Measurements from ENCODE around the gene AMZ2.
"Not testable (repeated sequence)": the region's sequence is repeated elsewhere in the genome, so short reads cannot be mapped to it uniquely, and the experiment has no call there.

The AMZ2 gene

DNA sequence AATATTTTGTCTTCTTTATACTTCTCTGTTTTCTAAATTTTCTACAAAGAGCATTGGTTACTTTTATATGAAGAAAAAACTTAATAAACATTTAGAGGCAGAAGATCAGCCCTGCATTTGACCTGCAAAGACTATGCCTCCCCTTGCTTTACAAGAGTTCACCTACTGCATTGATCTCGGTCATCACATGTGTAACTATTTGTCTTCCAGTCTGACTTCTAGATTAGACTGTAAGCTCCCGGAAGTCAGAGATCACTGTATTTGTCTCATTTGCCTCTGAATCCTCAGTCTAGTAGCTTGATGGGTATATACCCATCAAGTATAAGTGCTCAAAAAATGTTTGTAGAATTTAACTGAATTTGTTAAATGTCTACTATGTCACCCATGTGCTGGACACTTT is 27.7 kb upstream of the AMZ2 start:
- DNase-seq (ENCODE audit: low spot score): not testable (repeated sequence)

DNA sequence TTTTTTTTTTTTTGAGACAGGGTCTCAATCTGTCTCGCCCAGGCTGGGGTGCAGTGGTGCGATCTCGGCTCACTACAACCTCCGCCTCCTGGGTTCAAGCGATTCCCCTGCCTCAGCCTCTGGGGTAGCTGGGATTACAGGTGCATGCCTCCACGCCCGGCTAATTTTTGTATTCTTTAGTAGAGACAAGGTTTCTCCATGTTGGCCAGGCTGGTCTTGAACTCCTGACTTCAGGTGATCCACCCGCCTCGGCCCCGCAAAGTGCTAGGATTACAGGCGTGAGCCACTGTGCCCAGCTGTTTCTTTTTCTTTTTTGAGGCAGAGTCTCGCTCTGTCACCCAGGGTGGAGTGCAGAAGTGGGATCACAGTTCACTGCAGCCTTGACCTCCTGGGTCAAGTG is 27.1 kb upstream of the AMZ2 start:
- not testable (repeated sequence) for DNase-seq (ENCODE audit: low spot score)

DNA sequence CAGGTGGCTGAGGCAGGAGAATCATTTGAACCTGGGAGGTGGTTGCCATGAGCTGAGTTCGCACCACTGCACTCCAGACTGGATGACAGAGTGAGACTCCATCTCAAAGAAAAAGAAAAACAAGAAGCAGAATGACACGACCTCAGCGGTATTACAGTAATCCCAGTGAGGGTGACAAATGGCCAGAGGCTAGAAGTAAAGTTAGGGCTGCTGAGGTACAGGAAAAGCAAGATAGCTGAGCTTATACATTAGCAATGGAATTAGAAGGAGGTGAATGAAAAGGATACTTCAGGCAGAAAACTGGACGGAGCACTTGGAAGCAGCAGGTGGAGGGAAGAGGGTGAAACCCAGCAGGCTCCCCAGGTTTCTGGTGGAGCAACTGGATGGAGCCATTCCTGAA is 26.1 kb upstream of the AMZ2 start:
- no peak for DNase-seq (ENCODE audit: low spot score)

DNA sequence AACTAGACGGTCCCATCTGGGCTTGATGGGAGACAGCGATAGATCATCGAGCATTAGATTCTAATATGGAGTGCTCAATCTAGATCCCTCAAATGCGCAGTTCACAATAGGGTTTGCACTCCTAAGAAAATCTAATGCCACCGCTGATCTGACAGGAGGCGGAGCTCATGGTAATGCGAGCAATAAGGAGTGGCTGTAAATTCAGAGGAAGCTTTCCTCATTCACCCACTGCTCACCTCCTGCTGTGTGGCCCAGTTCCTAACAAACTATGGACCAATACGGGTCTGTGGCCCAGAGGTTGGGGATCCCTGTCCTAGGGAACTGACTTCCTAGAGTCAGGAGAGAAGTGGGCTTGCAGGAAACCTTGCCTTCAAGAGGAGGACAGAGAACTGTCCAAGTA is 25.2 kb upstream of the AMZ2 start:
- DNase-seq (ENCODE audit: low spot score): no peak

DNA sequence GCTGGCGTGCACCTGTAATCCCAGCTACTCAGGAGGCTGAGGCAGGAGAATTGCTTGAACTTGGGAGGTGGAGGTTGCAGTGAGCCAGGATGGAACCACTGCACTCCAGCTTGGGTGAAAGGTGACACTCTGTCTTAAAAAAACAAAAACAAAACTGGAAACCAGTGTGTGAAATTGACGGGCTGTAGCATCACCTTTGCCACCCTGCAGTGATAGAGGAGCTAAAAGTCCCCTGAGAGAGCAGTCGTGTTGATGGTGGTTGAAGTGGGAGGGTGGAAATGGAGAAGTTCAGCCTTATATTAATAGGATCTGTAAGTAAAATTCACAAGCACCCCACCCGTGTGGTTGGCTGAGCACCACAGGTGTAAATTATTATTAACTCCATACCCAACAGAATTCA is 22.8 kb upstream of the AMZ2 start:
- not testable (repeated sequence) for DNase-seq (ENCODE audit: low spot score)

DNA sequence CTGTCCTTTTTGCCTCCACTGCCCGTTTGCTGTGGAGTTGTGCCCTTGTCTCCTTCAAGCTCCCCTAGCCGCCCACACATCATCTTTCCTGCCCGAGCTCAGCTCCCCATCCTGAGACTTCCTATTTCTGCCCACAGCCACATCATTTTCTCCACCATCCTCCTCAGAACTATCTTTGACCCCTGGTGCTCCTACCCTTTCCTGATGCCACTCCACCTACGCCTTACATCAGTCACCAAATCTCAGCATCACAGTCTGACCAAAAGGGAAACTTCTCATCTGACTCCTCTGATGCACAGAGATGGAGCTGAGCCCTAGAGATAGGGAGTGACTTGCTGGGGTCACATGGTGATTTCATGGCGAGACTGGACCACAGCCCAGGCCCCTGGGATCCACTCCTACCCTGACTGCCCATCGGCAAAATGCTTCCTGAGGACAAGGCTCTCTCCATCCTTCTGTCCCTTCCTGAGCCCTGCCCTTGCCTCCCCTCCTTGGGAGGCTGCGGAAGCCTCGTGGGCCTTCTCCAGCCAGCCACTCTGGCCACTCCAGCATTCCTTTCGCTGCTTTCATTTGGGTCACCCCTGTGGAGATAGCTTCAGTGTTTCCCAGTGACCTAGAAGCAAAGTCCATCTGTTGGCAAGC is 19.7 kb upstream of the AMZ2 start:
- not testable (repeated sequence) for DNase-seq (ENCODE audit: low spot score)

DNA sequence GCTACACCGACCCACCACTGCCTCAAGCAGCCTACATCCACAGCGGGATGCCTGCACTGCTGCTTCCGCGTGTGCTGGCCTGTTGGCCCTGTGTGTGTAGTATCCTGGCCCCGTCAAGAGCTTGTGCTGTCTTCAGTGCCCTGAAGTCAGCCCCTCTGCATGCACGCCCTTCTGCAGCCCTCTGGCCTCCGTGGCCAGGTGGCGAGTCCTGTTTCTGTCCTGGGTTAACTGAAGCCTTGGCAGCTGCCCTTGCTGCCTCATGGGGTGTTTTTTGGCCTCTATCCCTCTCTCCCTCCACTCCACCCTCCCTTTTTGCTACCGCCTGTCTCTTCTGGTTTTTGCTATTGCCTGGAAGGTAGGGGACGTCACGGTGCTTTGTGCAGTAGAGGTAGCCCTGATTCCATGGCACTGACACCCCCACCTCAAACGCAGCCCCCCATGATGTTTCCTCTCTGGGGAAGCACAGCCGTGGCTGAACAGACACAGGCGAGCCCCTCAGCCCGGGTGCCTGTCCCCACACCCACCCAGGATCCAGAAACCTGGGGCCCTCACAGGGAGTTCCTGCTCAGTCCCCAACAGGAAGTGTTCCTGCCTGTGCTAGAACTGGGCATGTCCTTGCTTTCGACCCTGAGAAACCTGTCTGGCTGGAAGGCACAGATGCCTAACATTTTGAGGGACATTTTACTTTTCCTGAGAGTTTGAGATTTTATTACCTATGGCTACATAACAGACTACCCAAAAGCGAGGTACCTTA is 18.8 kb upstream of the AMZ2 start:
- no peak for DNase-seq (ENCODE audit: low spot score)

DNA sequence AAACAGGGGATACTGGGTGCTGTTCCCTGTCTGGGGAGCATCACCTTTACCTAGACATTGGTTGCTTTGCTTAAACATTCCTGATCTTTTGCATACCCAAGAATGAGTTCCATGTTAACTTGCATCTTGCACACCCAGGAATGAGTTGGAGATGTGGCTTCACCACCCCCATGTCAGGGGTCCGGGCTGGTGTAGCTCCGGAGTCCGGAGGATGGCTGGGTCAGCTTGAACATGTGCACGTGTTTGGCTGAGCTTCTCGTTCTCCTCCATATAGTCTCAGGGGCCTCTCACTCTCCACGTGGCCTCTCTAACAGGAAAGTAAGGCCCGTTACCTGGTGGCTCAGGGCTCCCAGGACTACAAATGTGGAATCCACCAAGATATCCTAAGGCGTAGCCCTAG is 18.2 kb upstream of the AMZ2 start:
- DNase-seq (ENCODE audit: low spot score): no peak

DNA sequence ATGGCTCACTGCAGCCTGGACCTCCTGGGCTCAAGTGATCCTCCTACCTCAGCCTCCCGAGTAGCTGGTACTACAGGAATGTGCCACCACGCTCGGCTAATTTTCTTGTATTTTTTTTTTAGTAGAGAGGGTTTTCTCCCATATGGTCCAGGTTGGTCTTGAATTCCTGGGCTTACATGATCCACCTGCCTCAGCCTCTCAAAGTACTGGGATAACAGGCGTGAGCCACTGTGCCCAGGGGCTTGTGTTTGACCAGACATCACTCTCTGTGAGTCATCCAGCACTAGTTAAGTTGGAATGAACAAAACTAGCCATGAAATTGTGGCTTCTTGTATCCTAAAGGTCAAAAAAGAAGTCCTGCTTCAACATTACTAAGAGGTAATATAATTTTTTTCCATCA is 16.7 kb upstream of the AMZ2 start:
- not testable (repeated sequence) for DNase-seq (ENCODE audit: low spot score)

DNA sequence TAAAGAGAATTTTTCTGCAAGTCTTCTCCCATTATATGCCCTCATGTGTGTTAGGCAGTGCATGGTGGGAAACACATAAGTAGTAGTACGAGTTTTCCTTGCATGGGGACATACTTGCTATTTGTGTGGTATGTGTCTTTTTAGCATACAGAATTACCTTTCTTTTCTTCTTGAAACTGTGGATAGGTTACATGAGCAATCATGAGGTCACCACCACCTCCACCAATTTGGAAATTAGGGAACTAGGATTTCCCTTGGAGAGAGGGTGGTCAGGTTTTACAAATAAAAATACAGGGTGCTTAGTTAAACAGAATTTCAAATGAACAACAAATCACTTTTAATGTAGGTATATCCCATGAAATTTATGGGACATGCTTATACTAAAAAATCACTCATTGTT is 16.3 kb upstream of the AMZ2 start:
- no peak for DNase-seq (ENCODE audit: low spot score)

DNA sequence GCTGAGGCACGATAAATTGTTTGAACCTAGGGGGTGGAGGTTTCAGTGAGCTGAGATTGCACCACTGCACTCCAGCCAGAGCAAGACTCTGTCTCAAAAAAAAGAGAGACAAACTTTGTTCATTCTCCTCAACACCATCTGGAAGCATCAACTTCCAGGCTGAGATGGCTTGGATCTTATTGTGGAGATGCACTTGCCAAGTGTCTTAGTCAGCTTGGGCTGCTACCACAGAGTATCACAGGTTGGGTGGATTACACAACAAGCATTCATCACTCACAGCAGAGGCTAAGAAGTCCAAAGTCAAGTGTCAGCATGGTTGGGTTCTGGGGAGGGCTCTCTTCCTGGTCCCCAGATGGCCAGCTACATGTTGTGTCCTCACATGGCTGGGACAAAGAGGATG is 15.1 kb upstream of the AMZ2 start:
- not testable (repeated sequence) for DNase-seq (ENCODE audit: low spot score)

DNA sequence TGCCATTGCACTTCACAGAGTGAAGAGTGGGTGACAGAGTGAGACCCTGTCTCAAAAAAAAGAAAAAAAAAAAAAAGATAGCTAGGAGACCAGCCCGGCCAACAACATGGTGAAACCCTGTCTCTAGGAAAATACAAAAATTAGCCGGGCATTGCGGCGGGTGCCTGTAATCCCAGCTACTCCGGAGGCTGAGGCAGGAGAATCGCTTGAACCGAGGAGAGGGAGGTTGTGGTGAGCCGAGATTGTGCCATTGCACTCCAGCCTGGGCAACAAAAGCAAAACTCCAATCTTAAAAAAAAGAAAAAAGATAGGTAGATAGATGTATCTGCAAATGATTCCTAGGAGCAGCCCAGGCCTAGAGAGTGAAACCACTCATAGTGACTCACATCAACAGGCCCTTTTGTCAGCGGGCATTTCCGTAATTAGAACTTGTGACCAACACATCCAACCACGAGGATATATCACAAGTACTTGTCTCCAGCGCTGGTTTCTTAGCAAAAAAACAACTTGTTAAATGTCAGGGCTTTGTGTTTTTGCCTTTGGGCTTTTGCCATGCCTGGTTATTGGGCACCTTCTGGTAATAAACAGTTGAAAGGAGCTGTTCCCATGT is 13.0 kb upstream of the AMZ2 start:
- peak; percentile 93 for DNase-seq (ENCODE audit: low spot score)

DNA sequence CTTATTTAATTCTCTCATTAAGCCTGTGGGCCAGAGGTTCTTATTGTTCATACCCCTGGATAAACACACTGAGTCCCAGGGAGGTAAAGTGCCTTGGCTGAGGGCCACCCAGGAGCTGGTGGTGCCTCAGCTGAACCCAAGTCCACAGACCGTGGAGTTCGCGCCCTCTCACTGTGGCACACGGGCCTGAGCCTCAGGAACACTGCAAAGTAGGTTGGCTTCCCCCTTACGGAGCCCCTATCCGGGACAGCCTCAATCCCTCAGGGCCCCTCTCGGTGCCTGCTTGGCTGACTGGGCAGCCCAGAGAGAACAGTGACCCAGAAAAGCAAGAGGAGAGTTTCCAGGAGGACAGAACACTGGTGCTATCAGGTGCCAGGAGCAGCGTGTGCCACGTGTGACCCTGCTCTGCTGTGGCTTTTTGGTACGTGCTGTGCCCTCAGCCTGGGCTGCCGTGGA is 12.5 kb upstream of the AMZ2 start:
- DNase-seq (ENCODE audit: low spot score): not testable (repeated sequence)

DNA sequence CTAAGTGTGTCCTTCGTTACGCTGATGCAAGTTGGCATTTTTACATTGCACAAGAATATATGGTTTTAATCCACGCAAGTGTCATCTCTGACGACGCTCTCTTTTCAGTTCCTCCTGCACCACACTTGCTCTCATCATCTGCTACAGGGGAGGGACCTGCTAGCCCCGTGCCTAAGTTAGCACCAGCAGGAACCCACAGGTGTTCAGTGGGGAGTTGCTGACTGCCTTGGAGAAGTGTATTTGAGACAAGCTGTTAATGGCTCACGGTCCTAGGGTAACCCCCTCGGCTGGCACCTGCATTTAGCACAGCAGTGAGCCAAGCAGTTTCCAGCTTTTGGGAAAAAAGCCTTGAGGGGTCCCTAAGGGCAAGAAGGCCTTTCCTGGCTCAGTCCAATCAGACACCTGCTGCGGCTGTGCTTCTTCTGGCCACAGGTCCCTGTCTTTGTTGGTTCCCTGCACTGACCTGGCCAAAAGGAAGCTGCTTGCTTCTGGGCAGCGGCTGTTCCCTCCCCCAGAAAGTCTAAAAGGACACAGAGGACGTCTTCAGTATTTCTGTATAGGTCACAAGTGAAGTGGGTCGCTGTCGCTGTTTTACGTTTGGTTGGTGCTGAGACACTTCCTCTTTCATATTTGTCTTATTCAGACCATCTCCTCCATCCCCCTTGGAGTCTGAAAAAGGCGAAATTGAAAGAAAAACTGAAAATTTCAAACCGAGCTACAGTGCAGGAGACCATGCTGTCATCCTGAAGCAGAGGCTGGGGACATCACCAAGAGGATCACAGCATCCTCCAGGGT is 10.3 kb upstream of the AMZ2 start:
- DNase-seq (ENCODE audit: low spot score): not testable (repeated sequence)

DNA sequence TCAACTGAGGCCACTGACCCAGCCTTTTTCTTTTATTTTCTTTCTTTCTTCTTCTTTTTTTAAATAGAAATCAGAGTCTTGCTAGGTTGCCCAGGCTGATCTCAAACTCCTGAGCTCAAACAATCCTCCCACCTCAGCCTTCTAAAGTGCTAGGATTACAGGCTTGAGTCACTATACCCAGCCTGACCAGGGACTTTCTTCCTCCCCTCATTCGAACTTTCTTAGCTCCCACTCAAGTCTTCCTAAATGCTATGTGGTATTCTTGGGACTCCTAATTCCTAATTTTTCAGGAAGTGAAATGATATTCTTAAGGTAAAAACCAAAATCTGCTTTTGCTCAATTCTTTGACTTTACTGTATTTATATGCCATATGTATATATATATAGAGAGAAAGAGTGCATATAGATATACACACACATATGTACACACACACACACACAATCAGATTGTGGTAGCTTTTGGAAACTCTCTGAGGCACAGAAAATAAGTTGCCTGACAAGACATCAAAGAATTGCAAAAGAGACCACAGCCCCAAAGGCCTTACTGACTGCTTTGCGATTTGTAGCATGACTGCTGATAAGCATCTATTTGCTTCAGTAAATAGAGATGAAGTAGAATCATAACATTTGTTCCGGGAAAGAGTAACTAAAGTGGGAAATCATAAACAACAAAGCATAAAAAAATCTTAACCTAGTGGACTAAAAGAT is 9.5 kb upstream of the AMZ2 start:
- DNase-seq (ENCODE audit: low spot score): no peak

DNA sequence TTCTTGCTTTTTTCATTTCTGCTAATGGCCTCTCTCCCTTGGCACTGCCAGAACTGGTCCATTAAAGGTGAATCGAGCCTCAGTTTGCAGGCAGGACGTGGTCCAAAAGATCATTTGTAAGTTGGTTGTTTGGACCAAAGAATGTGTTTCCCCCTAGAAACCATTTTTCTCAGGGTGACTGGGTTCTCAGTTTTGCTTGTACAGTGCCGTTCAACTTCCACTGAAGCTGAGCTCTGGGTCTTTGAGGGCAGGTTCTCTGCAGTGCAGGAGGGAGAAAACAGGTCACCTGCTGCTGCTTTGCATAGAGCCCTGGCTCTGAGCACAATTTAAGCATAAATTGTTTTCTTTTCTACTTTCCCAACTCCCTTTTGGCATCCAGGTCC is 9.0 kb upstream of the AMZ2 start:
- no peak for DNase-seq (ENCODE audit: low spot score)

DNA sequence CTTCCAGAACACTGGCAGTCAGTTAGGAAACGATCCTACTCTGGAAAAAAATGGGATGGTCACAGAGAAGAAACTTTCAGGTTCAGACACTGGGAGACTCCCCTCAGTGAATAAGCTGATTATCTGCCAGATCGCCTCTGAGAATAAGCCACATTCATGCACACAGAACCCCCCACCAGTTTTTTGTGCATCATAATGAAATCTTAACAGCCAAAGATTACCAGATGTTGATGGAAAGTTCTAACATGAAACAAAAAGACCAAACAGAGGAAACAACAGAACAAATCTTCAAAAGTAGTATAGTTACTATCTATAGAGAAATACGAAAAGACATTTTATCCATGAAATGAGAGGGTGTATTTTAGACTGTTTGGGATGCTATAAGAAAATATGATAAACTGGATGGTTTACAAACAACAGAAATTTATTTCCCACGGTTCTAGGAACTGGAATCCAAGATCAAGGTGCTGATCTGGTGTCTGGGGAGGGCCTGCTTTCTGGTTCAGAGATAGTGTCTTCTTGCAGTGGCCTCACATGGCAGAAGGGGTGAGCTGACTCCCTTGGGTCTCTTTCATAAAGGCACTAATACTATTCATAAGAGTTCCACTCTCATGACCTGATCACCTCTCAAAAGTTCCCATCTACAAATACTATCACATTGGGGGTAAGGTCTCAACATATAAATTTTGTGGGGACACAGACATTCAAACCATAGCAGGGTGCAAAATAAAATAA is 8.0 kb upstream of the AMZ2 start:
- DNase-seq (ENCODE audit: low spot score): no peak

DNA sequence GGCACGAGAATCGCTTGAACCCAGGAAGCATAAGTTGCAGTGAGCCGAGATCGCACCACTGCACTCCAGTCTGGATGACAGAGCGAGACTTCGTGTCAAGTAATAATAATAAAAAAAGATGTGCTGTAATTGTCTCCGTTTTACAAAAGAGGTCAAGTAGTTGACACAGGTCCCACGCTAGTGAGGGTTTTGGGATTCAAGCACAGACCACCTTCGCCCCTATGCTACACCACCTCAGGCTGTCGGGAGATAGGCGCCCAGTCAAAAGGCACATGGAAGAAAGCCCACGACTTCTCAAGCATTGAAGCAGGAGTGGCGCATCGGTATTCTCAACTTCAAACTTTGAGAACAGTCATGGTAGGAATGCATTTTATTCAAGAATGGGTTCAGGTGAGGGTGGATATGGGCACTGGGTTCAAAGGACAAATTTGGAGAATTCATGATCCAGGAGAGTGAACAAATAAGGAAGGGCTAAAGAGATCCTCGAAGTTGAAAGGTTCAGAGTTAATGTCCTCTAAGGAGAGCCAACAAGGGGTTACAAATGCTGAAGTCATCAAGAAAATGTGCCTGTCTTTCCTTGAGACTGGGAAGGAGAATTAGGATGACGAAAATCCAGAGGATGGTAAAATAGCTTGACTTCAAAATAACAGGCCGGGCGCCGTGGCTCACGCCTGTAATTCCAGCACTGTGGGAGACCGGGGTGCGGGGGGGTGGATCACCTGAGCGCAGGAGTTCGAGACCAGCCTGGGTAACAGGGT is 1.4 kb upstream of the AMZ2 start:
- peak; percentile 33 for DNase-seq (ENCODE audit: low spot score)

DNA sequence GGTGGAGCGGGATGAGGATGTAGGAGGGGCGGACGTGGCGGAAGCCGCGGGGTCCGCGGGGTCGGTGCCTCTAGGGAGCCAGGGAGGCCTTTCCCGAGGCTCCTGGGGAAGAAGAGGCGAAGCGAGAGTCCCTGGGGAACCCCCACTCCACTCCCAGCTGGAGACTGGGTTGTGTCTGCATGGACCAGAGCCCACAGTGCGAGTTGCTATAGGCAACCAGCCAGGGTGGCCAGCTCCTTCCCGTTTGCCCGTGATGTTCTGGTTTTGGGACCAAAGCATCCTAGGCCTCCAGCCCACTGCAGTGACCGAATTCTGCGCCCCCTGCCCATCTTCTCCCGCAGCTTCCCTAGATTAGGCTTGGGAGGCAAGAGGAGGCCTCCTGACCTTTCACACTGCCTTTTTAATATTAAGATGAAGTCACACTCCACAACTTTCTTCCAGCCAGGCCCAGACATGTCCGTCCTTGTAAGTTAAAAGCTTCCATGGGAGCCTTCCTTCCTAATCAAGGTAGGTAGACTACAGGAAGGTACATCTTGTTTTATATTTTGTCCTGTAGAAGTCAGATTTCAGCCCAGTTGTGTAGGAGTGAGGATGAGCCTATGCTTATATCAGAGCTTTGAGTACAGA is 469 bp downstream of the AMZ2 start:
- peak; percentile 43 for DNase-seq (ENCODE audit: low spot score)

DNA sequence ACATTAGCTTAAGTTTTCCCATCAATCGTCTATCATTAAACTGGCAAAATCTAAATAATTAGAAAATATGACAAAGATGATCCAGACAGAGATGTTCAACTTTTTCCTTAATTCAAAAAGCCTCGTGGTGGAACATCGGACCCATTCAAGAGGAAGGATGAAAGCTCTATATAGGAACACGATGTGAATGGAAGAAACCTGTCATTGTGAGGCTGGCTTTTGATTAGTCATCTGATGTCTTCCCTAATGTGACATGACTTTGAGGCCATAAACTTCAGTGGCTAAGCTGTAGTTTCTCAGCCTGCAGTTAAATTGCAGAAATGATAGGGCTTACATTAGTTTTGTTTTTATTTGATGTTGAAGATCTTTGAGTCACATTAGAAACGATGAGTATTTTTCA is 1.0 kb downstream of the AMZ2 start:
- peak; percentile 58 for DNase-seq (ENCODE audit: low spot score)
